ENCODE data around the gene USP48. TPM values are rescaled to one million over a fixed set of nuclear protein-coding genes. Genes with fewer than 3 reads are reported as not detected.

The USP48 gene
- total and polyA plus RNA-seq, 2 of the 8 experiments (the other 6 are each of a cell fraction or from before 2014, with no cell fraction given), result 12.8 to 83.5 TPM

DNA sequence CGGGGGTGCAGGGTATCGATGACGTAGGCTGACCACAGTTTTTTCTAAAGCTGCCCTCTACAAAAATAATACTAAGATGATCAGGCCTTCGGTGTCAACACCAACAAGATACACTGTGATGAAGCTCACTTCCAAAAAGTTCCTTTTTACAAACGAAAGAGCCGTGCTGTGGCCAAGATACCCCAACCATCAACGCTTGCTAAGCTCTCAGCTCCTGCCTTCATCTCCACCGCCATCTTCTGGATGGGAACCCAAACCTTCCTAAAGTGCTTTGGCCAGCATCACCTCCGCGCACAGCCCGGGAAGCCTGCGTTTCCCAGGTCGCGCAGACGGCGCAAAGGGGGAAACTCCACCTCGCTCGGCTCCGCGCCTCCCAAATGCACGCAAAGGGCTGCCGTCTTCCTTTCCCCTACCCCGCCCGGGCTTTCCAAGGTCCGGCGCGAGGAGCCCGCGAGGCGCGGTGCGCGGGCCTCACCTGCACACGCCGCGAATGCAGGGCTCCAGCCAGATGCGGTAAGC lies 541 bp downstream of the USP48 start (continued):
- no peak for TF ChIP-seq EGR1 (IDR thresholded peaks at IDR 0.05; ENCODE audit: borderline replicate concordance, low read depth, low read length)
- TF ChIP-seq, protein P1, sequence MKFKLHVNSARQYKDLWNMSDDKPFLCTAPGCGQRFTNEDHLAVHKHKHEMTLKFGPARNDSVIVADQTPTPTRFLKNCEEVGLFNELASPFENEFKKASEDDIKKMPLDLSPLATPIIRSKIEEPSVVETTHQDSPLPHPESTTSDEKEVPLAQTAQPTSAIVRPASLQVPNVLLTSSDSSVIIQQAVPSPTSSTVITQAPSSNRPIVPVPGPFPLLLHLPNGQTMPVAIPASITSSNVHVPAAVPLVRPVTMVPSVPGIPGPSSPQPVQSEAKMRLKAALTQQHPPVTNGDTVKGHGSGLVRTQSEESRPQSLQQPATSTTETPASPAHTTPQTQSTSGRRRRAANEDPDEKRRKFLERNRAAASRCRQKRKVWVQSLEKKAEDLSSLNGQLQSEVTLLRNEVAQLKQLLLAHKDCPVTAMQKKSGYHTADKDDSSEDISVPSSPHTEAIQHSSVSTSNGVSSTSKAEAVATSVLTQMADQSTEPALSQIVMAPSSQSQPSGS (IDR thresholded peaks at IDR 0.05; ENCODE audit: low read length), result 0 out of 2 replicates have a peak, but pooled peaks have one; percentile 27
- TF ChIP-seq MAX (IDR thresholded peaks at IDR 0.05), result no peak
- no peak for TF ChIP-seq BCL11A (IDR thresholded peaks at IDR 0.05; ENCODE audit: low read depth in 2 of 2, low read length in 2 of 2)
- no peak for TF ChIP-seq BRCA1 (IDR thresholded peaks at IDR 0.05; ENCODE audit: low read depth, low read length)
- TF ChIP-seq HDAC2 (IDR thresholded peaks at IDR 0.05; ENCODE audit: borderline replicate concordance in 1 of 2, low read depth in 2 of 2, low read length in 2 of 2), result no peak
- no peak for TF ChIP-seq GTF2F1 (IDR thresholded peaks at IDR 0.05; ENCODE audit: borderline replicate concordance, low read depth, low read length)
- no peak for TF ChIP-seq EZH2 (IDR thresholded peaks at IDR 0.05; ENCODE audit: low read depth, low read length, severe bottlenecking)
- no peak for TF ChIP-seq ZNF274 (IDR thresholded peaks at IDR 0.05; ENCODE audit: borderline replicate concordance, extremely low read depth, low read length)
